CD4-positive, alpha-beta T cell treated with Interferon gamma for 1 hour (primary cell): ENCODE measurements around the gene F7.
"Not testable (repeated sequence)": the region's sequence is repeated elsewhere in the genome, so short reads cannot be mapped to it uniquely, and the experiment has no call there.

ENCODE experiments used
- DNase-seq: peaks from one replicate; pipeline ENCODE4 v3.0.0-alpha.2; 2020

The F7 gene

GRCh38 chr13:113157206-113157928 is 51.8 kb downstream of the F7 start:
- no peak for DNase-seq

GRCh38 chr13:113157929-113158747 is 52.5 kb downstream of the F7 start, which contains the start of gene PROZ:
PROZ (plus strand) TSS chr13:113158648; CDS start chr13:113158661, 13 bp downstream.
- DNase-seq = no peak

DNA sequence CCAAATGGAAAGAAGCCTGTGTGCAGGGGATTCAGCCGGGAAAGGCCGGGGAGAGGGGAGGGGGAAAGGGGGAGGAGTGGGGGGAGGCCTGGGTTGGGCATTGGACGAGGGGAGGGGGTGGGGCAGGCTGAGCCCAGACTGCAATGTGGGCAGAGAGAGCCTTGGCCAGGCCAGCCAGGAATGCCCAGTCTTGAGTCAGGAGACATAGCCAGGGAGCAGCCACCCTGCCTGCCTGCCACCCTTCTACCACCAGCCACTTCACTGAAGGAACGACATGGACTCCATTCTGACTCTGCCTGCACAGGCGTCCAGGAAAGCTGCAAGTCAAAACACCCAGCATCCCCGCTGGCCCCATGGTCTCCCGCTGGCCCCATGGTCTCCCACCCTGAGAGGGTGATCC is 53.4 kb downstream of the F7 start:
- DNase-seq = no peak

DNA sequence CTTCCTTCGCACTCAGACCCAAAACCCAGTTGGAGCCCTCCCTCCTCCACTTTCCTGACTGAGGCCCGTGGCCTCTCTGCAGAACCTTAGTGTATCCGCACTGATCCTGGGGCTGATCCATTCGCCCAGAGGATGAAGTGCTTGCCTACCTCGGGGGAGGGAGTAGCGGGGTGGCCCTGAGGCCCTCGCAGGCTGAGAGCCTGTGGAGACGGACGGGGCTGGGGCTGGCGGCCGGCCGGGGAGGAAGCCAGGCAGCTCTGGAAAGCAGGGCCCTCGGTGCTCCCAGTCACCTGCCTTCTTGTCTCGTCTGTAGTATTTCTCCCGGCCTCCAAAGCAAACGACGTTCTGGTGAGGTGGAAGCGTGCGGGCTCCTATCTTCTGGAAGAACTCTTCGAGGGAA is 54.1 kb downstream of the F7 start:
- no peak for DNase-seq

DNA sequence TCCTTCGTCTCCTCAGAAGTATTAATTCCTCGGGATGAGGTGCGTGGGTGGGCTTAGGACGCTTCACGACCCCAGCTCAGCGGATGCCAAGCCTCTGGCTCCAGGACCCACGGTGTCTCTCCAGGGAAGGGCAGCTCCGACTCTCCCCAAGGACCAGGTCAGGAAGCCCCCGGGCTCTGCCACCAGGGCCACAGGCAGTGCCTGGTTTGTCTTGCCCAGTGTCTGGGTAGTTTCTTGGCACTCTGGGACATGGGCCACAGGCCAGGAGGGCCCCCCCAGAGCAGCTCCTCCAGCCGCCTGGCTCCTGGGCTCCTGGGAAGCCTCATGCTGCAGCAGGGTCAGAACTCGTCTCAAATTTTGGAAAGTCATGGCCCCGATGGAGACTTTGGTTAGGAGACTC is 55.4 kb downstream of the F7 start:
- no peak for DNase-seq

DNA sequence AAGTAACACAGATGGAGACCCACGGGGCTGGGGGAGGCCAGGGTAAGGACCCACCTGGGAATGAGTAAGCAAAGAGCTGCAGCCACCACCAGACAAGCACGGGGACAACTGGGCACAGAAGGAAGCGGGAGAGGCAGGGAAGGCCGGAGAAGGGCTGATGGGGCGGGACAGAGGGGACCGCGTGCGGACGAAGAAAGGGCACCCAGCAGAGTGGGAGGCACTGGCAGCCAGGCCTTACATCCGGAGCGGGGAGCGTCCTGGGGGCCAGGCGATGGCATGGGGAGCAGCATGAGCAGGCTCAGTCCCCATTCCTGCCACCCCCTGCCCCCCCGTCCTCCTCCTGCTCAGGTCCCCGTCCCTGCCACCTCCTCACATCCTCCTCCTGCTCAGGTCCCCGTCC is 55.8 kb downstream of the F7 start:
- no peak for DNase-seq

DNA sequence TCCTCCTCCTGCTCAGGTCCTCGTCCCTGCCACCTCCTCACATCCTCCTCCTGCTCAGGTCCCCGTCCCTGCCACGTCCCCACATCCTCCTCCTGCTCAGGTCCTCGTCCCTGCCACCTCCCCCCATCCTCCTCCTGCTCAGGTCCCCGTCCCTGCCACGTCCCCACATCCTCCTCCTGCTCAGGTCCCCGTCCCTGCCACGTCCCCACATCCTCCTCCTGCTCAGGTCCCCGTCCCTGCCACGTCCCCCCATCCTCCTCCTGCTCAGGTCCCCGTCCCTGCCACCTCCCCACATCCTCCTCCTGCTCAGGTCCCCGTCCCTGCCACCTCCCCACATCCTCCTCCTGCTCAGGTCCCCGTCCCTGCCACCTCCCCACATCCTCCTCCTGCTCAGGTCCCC is 56.4 kb downstream of the F7 start:
- DNase-seq = not testable (repeated sequence)

GRCh38 chr13:113162783-113163685 is 57.4 kb downstream of the F7 start:
- DNase-seq = no peak

- DNase-seq = no peak
Measured at GRCh38 chr13:113164492-113164891, 58.9 kb downstream of the F7 start.

DNA sequence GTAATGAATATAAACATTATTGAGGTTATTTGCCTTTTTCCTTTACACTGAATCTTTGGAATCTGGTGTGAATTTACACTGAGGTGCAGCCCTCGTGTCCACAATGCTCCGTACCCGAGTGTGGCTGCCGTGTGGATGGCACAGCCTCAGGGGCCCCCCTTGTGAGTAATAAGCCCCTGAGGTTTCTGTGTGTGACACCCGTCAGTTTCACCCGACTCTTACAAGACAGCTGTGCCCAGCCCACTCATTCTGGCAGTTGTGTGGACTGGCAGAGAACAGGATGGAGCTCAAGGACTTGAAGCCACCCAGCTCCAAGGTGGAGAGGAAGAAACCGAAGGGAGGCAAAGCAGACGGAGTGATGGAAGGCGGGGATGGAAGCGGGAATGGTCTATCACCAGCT is 60.7 kb downstream of the F7 start:
- no peak for DNase-seq

GRCh38 chr13:113166681-113167080 is 61.1 kb downstream of the F7 start:
- no peak for DNase-seq

DNA sequence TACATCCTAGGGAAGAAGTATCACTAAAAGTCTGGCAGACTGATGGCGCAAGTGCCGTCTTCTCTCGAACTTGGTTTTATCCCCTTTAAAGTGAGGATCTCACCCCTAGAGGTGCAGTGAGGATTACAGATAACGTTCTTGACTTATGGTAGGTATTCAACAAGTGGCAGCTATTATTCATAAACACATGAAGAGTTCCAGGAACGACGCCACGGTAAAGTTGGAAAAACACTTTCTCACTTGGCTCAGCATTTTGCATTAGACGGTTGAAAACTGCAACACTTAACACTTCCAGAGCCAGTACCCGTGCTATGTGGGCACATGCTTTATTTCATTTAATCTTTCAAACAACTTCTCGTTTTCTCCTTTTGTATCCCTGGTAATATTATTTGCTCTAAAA is 61.6 kb downstream of the F7 start:
- DNase-seq = no peak

DNA sequence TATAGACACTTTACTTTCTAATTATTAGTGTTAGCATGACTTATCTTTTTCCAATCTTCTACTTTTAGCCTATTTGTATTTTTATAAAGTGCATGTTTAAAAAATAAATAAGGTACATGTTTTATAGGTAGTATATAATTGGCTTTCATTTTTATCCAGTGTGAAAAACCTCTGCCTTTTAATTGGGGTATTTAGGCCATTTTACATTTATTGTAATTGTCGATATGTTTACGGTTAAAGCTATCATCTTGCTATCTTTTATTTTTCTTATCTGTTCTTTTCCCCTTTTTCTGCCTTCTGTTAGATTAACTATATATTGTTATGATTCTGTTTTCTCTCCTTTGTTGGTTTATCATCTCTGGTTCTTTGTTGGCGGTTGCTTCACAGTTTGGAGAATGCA is 62.0 kb downstream of the F7 start:
- no peak for DNase-seq

DNA sequence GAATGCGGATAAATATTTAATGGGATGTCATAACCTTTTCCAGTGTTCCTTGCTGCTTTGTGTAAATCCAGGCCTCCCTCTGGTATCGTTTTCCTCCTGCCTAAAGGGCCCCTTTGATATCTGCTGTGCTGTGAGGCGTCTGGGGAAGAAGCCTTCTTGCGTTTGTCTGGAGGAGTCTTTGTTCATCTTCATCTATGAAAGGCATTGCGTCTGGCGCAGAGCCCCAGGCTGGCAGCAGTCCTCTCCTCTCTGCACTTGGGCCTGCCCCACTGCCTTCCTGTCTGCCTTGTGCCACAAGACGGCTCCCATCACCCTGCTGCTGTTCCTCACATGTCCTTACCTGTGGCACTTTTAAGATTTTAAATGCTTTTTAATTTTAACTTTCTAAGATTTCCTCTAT is 62.6 kb downstream of the F7 start:
- DNase-seq = no peak

DNA sequence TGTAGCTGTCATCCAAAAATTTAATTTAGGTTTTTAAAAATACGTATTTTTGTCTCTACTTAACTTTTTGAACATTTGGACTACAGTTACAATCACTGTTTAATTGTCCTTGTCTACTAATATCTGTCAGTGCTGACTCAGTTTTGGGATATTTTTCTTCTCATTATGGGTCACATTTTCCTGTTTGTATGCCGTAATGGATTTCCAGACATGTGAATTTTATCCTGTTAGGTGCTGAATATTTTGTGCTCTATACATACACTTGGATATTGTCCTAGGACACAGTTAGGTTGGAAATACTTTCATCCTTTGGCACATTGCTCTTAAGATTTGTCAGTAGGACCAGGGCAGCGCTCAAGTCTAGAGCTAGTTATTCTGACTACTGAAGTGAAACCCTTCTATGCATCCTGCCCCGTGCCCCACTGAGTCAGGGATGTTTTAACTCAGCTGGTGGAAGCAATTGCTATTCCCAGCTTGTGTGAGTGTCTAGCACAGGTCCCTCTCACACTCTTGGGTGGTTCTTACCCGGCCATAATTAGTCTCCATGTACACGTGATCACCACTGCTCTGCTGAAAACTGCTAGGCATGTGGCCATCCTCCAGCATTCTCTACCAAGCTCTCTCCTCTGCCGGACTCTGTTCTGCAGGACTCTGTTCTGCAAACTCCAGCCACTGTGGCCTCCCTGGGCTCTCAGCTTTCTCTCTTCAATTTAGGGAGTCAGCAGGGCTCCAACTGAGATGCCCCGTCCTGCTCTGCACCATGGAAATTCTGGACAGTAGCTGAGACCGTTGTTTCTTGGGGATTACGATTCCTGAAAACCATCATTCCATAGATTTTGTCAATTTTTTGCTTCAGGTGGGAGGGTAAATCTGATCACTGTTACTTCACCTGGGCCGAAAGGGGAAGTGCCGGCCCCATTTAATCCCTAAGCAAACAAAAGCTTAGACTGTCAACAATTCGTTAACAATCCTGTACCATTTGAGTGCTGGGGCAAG is 64.0 kb downstream of the F7 start:
- no peak for DNase-seq
